Neutrophil (primary cell): ENCODE data around the gene MYO1B.

ENCODE experiments used
- H3K27ac ChIP-seq: fragments of 200-600 bp; sonication (generic); 2 replicates; pipeline ENCODE4 v1.5.1; 2016; ENCODE audit warnings: mild to moderate bottlenecking, moderate library complexity
- H3K27me3 ChIP-seq: fragments of 200-600 bp; sonication (generic); 2 replicates; pipeline ENCODE4 v1.6.0; 2016; ENCODE audit warnings: mild to moderate bottlenecking
- H3K36me3 ChIP-seq: fragments of 200-600 bp; sonication (generic); 2 replicates; pipeline ENCODE4 v1.5.1; 2017
- H3K4me1 ChIP-seq, 2 experiments: fragments of 200-600 bp in 1 of 2; sonication (generic) in 1 of 2; 1 replicate in 1 of 2; 2 replicates in 1 of 2; pipeline versions ENCODE4 v1.5.1 to v1.6.1; 2013 to 2016; ENCODE audit warnings: low read depth in 1 of 2, low read length in 1 of 2, mild to moderate bottlenecking in 1 of 2, moderate library complexity in 1 of 2; ENCODE audit not compliant: control insufficient read depth in 1 of 2, insufficient read depth in 1 of 2
- H3K4me3 ChIP-seq, 2 experiments: fragments of 200-600 bp in 1 of 2; sonication (generic) in 1 of 2; 1 replicate in 1 of 2; 2 replicates in 1 of 2; pipeline ENCODE4 v1.5.1; 2013 to 2016; ENCODE audit warnings: low read depth in 1 of 2, low read length in 1 of 2, mild to moderate bottlenecking in 1 of 2, moderate library complexity in 1 of 2
- H3K9me3 ChIP-seq: fragments of 200-600 bp; sonication (generic); 2 replicates; pipeline ENCODE4 v1.5.1; 2016
- CTCF ChIP-seq: fragments of 200-600 bp; sonication (generic); IDR thresholded peaks from 2 replicates; pipeline ENCODE4 v1.5.1; 2016; ENCODE audit warnings: antibody characterized with exemption

Gene MYO1B

DNA sequence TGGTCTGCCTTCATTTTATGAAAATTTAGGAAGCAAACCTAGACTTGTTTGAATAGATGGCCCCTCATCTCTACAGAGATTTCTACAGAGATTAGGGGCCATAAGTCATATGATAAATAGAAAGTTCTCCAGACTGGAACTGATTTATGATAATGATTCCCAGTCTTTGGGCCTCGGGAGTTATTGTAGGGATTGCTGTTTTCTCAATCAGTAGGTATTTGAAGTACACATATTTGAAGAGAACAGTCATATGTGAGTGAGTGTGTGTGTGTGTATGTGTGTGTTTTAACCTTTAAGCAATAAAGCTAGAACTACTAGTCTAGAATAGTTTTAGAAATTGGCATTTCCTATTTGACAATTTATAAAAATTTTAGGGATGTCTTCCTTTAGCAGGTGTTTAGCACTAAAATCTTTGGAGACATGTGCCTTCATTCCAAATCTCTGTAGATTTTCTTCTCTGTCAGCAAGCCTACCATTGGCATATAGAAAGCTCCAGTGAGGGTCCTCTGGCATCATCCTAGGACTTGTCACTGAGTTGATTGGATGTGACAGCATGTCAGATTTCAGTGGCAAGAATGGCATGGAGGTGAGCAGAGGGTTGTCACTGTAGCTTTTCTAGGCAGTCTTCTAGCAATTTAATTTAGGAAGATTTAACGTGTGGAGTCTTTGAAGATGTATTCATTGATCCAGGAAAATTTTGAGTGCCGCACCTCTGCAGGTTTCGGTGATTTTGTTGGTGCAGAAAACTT lies 71.2 kb downstream of the MYO1B start:
- no peaks in the 10 kb centered on the region for H3K9me3 ChIP-seq
- no peaks in the 10 kb centered on the region for H3K36me3 ChIP-seq
- H3K4me1 ChIP-seq = peaks cover 5 to 9% of the 10 kb centered on the region in 2 experiments
- no peaks in the 10 kb centered on the region for H3K27me3 ChIP-seq
- H3K27ac ChIP-seq = no peak overlapping the region
- no peak overlapping the region for H3K4me3 ChIP-seq
- TF ChIP-seq CTCF = no peak

DNA sequence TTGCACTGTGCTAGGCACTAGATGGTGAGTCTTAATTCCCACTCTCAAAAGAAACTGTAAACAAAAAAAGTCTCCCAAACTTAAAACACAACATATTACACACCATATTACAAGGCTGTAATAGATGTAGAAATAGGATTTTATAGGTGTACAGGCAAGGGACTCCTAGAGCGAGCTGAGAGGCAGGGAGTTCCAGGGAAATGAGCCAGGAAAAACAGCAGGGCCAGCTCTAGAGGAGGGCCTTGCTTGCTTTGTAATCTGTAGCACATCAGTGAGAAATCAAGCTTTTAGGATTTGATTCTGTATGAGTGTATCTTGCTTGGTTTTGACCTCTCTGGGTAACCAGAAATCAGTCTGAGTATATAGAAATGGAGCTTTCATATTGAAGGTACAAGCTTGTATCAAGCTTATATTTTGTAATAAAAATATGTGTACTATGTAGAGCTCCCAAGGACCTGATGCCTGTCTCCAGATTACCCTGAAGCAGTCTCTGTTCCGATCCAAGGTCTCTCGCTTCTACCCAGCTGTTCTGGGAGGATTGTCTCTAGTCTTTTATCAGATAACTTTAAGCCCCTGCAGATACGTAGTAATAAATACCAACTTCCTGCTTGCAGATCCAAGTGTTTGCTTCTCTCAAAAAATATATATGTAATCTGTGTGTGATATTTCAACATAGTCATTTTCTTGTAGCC lies 73.0 kb downstream of the MYO1B start:
- Histone ChIP-seq H3K27ac (no peak overlapping the region), H3K9me3 (no peaks in the 10 kb centered on the region), H3K36me3 (no peaks in the 10 kb centered on the region), H3K4me3 (no peak overlapping the region), H3K27me3 (no peaks in the 10 kb centered on the region), H3K4me1 (peaks cover 13 to 19% of the 10 kb centered on the region in 2 experiments)
- no peak for TF ChIP-seq CTCF

DNA sequence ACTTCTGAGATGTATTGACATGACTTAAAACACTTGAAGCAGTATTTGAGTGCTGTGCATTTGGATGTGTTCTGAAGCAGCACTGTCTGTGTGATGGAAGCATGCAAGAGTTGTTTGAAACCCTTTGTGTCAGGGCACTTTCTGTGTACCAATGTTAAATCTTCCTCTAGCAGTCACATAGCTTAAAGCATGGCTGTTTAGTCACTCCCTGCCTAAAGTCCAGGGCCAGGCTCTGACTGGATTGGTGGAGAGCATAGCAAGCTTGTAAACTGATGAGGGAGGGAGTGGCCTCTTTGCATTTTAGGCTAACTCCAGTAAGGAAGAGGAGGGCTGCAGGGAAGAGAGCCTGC lies 73.5 kb downstream of the MYO1B start:
- no peak overlapping the region for H3K27ac ChIP-seq
- no peak for TF ChIP-seq CTCF
- H3K4me1 ChIP-seq = peaks cover 13 to 19% of the 10 kb centered on the region in 2 experiments
- no peak overlapping the region for H3K4me3 ChIP-seq
- H3K36me3 ChIP-seq = no peaks in the 10 kb centered on the region
- H3K9me3 ChIP-seq = no peaks in the 10 kb centered on the region
- no peaks in the 10 kb centered on the region for H3K27me3 ChIP-seq

DNA sequence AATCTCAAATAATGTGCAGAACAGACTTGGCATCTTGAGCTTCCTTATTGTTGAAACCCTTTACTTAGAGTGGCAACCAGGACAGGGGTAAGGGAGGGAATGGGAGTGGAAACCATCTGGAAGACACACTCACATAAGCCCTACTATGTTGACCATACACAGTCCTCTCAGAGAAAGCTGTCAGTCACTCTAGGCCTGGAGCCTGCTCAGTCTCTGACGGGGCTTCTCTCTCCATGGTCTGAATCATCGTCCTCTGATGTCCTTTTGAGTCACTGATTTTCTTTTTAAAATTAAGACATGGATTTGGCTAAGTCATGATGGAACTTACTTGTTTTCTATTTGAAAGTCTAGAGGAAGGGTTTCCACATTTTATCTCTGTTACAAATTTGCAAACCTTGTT lies 74.0 kb downstream of the MYO1B start:
- Histone ChIP-seq H3K4me3 (no peak overlapping the region), H3K4me1 (peaks cover 13 to 19% of the 10 kb centered on the region in 2 experiments), H3K9me3 (no peaks in the 10 kb centered on the region), H3K27ac (no peak overlapping the region), H3K27me3 (no peaks in the 10 kb centered on the region), H3K36me3 (no peaks in the 10 kb centered on the region)
- TF ChIP-seq CTCF = no peak

GRCh38 chr2:191320881-191321280 lies 75.7 kb downstream of the MYO1B start:
- H3K9me3 ChIP-seq = no peaks in the 10 kb centered on the region
- no peaks in the 10 kb centered on the region for H3K27me3 ChIP-seq
- H3K4me1 ChIP-seq = peaks cover 8 to 10% of the 10 kb centered on the region in 2 experiments
- H3K27ac ChIP-seq = no peak overlapping the region
- no peak overlapping the region for H3K4me3 ChIP-seq
- TF ChIP-seq CTCF = no peak
- no peaks in the 10 kb centered on the region for H3K36me3 ChIP-seq
